ENCODE results near the gene SSBP4.

DNA sequence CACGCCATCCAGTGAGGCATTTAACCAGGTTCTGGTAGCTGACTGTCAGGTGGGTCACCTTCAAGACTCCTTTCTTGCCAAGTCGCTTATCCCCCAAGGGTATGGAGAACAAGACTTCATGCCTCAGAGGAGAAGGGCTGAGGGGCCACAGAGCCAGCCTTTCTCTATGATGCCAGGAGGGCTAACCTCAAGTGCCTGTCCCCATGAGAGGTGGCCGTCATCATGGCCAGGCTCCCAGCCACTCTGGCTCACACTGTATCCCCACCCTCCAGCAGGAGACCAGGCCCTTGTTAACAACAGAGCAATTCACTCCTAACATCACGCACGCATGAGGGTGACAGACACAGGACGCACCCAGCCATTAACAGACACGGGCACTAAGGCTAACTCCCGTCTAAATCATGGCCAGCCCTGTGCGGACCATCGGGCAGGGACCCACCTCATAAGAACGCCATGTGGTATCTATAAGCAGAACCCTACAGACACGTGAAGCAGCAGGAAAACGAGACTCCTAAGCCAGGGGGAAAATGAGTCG lies 57.4 kb downstream of the SSBP4 start:
- TF ChIP-seq POLR2AphosphoS5 (IDR thresholded peaks at IDR 0.05; ENCODE audit: low read depth, low read length) (no peak), SIN3A (IDR thresholded peaks at IDR 0.05; ENCODE audit: borderline replicate concordance, insufficient read depth, low read length) (no peak), TAF1 (IDR thresholded peaks at IDR 0.05; ENCODE audit: borderline replicate concordance, insufficient read depth, low read length) (no peak), FOXP2 (optimal IDR thresholded peaks at IDR 0.05; ENCODE audit: borderline replicate concordance, extremely low read depth, extremely low read length, insufficient read depth) (no peak)
- TF ChIP-seq, protein P1, sequence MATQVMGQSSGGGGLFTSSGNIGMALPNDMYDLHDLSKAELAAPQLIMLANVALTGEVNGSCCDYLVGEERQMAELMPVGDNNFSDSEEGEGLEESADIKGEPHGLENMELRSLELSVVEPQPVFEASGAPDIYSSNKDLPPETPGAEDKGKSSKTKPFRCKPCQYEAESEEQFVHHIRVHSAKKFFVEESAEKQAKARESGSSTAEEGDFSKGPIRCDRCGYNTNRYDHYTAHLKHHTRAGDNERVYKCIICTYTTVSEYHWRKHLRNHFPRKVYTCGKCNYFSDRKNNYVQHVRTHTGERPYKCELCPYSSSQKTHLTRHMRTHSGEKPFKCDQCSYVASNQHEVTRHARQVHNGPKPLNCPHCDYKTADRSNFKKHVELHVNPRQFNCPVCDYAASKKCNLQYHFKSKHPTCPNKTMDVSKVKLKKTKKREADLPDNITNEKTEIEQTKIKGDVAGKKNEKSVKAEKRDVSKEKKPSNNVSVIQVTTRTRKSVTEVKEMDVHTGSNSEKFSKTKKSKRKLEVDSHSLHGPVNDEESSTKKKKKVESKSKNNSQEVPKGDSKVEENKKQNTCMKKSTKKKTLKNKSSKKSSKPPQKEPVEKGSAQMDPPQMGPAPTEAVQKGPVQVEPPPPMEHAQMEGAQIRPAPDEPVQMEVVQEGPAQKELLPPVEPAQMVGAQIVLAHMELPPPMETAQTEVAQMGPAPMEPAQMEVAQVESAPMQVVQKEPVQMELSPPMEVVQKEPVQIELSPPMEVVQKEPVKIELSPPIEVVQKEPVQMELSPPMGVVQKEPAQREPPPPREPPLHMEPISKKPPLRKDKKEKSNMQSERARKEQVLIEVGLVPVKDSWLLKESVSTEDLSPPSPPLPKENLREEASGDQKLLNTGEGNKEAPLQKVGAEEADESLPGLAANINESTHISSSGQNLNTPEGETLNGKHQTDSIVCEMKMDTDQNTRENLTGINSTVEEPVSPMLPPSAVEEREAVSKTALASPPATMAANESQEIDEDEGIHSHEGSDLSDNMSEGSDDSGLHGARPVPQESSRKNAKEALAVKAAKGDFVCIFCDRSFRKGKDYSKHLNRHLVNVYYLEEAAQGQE (IDR thresholded peaks at IDR 0.05; ENCODE audit: insufficient read depth in 1 of 2, low read depth in 2 of 2, low read length in 2 of 2) = no peak

Measured in PFSK-1 (cell line).